Esophagus muscularis mucosa (tissue), 4 donors: ENCODE results near the gene EPB41. TPM values are rescaled to one million over a fixed set of nuclear protein-coding genes. Genes with fewer than 3 reads are reported as not detected.

ENCODE experiments used
- DNase-seq: peaks from one replicate; pipeline ENCODE4 v3.0.0-alpha.2; 2017; ENCODE audit errors: extremely low spot score
- H3K27ac ChIP-seq, 4 donors: fragments of 200-600 bp; sonication (generic); replicated peaks in 1 of 4; 1 replicate in 3 of 4; 2 replicates in 1 of 4; pipeline ENCODE4 v1.5.1; 2016 to 2019; ENCODE audit warnings: mild to moderate bottlenecking in 1 of 4
- H3K27me3 ChIP-seq, 4 donors: fragments of 200-600 bp; sonication (generic); one replicate each; pipeline versions ENCODE4 v1.5.1 to v1.6.0; 2016 to 2019
- H3K36me3 ChIP-seq, 4 donors: fragments of 200-600 bp; sonication (generic); one replicate each; pipeline ENCODE4 v1.5.1; 2016 to 2019
- H3K4me1 ChIP-seq, 4 donors: fragments of 200-600 bp; sonication (generic); one replicate each; pipeline ENCODE4 v1.5.1; 2016 to 2019
- H3K4me3 ChIP-seq, 4 donors: fragments of 200-600 bp; sonication (generic); 1 replicate in 2 of 4; 2 replicates in 2 of 4; pipeline ENCODE4 v1.5.1; 2016 to 2019; ENCODE audit warnings: mild to moderate bottlenecking in 4 of 4, moderate library complexity in 1 of 4
- H3K9me3 ChIP-seq, 4 donors: fragments of 200-600 bp; sonication (generic); 1 replicate in 3 of 4; 2 replicates in 1 of 4; pipeline ENCODE4 v1.5.1; 2016 to 2019
- CTCF ChIP-seq, 3 experiments: fragments of 200-600 bp in 2 of 3; fragments of 450-650 bp in 1 of 3; sonication (generic) in 2 of 3; IDR thresholded peaks; one replicate each; pipeline ENCODE4 v1.5.1; 2017 to 2019; ENCODE audit warnings: antibody characterized with exemption in 3 of 3, mild to moderate bottlenecking in 2 of 3, moderate library complexity in 1 of 3
- EP300 ChIP-seq: sonication (generic); formaldehyde crosslinking; IDR thresholded peaks from one replicate; pipeline ENCODE4 v1.6.1; 2017; ENCODE audit warnings: antibody characterized with exemption
- POLR2A ChIP-seq: fragments of 450-650 bp; IDR thresholded peaks from one replicate; pipeline ENCODE4 v1.6.1; 2017; ENCODE audit warnings: antibody characterized with exemption, moderate library complexity, mild to moderate bottlenecking, low read depth
- POLR2AphosphoS5 ChIP-seq, 2 donors: sonication (generic); formaldehyde crosslinking; IDR thresholded peaks; one replicate each; pipeline ENCODE4 v1.6.1; 2017; ENCODE audit warnings: antibody characterized with exemption in 2 of 2
- WGBS: methylation state at CpG from one replicate; pipeline ENCODE4 v1.1.5; 2018; 5-methylcytosine and 5-hydroxymethylcytosine counted together
- intact Hi-C: fragments of 100-400 bp; cut with DNase I; formaldehyde crosslinking; loops from one replicate; pipeline ENCODE4 v1.15.1; 2023
- total RNA-seq, 4 donors: library from RNA; depleted of rRNA; stranded (reverse); fragments of >200 nt; gene quantifications; one replicate each; pipeline versions ENCODE4 v1.1.0 to v1.2.1, GENCODE V29; 2016

EPB41 gene
- total RNA-seq, 4 donors from 2014 or later, result 18.2 to 24.6 (median 18.5) TPM

- no peak overlapping the region for H3K4me3 ChIP-seq
- H3K27me3 ChIP-seq, result no peaks in the 10 kb centered on the region
- no peaks in the 10 kb centered on the region for H3K36me3 ChIP-seq
- intact Hi-C loops, result no loop called here
- no peak for DNase-seq
- WGBS, result 96% methylated on average over 5 of the region's 5 CpGs
- H3K27ac ChIP-seq, result no peak overlapping the region
- no peak for TF ChIP-seq POLR2A
- TF ChIP-seq POLR2AphosphoS5 (IDR thresholded peaks at IDR 0.05), result no peak
- no peak for TF ChIP-seq CTCF (IDR thresholded peaks at IDR 0.05)
- no peak for TF ChIP-seq EP300
- peaks cover 0 to 29% (median 20%) of the 10 kb centered on the region in 4 donors for H3K4me1 ChIP-seq
- H3K9me3 ChIP-seq, result no peaks in the 10 kb centered on the region
These were observed 132.8 kb downstream of the EPB41 start for GRCh38 chr1:29047142-29047541.

GRCh38 chr1:29050166-29050565 is 135.8 kb downstream of the EPB41 start:
- Histone ChIP-seq H3K27ac (no peak overlapping the region), H3K4me1 (peaks cover 6 to 33% (median 26%) of the 10 kb centered on the region in 4 donors), H3K27me3 (peaks cover 0 to 3% (median 0%) of the 10 kb centered on the region in 4 donors), H3K36me3 (peaks cover 0 to 5% (median 2%) of the 10 kb centered on the region in 4 donors), H3K4me3 (no peak overlapping the region), H3K9me3 (no peaks in the 10 kb centered on the region)
- 62% methylated on average over 1 of the region's 1 CpG for WGBS
- no peak for DNase-seq
- intact Hi-C loops, result no loop called here
- TF ChIP-seq POLR2A, result no peak
- TF ChIP-seq EP300, result no peak
- TF ChIP-seq CTCF (IDR thresholded peaks at IDR 0.05), result no peak
- no peak for TF ChIP-seq POLR2AphosphoS5 (IDR thresholded peaks at IDR 0.05)

- no peak for TF ChIP-seq EP300
- Histone ChIP-seq H3K27me3 (peaks cover 0 to 3% (median 0%) of the 10 kb centered on the region in 4 donors), H3K27ac (peak overlapping the region in 1 of 4 donors; percentile 52), H3K36me3 (peaks cover 0 to 5% (median 2%) of the 10 kb centered on the region in 4 donors), H3K4me1 (peaks cover 6 to 33% (median 27%) of the 10 kb centered on the region in 4 donors), H3K9me3 (no peaks in the 10 kb centered on the region), H3K4me3 (no peak overlapping the region)
- intact Hi-C loops, result no loop called here
- 30% methylated on average over 2 of the region's 2 CpGs for WGBS
- DNase-seq, result no peak
These were observed 137.7 kb downstream of the EPB41 start for GRCh38 chr1:29052100-29052499.

- H3K27ac ChIP-seq, result no peak overlapping the region
- TF ChIP-seq POLR2A (no peak), CTCF (IDR thresholded peaks at IDR 0.05) (no peak), EP300 (no peak), POLR2AphosphoS5 (IDR thresholded peaks at IDR 0.05) (no peak)
- H3K27me3 ChIP-seq, result peaks cover 0 to 3% (median 0%) of the 10 kb centered on the region in 4 donors
These were observed 138.6 kb downstream of the EPB41 start for GRCh38 chr1:29052941-29053340.

GRCh38 chr1:29055160-29055559 is 140.8 kb downstream of the EPB41 start:
- WGBS, result 88% methylated on average over 1 of the region's 1 CpG
- intact Hi-C loops, result no loop called here

More at GRCh38 chr1:29052941-29053340, 138.6 kb downstream of the EPB41 start:
- no peak overlapping the region for H3K4me3 ChIP-seq
- intact Hi-C loops, result no loop called here
- no peaks in the 10 kb centered on the region for H3K9me3 ChIP-seq
- H3K36me3 ChIP-seq, result peaks cover 0 to 5% (median 2%) of the 10 kb centered on the region in 4 donors
- WGBS, result 92% methylated on average over 7 of the region's 7 CpGs
- H3K4me1 ChIP-seq, result peaks cover 6 to 33% (median 27%) of the 10 kb centered on the region in 4 donors
- no peak for DNase-seq

More at GRCh38 chr1:29055160-29055559, 140.8 kb downstream of the EPB41 start:
- Histone ChIP-seq H3K27ac (no peak overlapping the region), H3K27me3 (peaks cover 0 to 3% (median 0%) of the 10 kb centered on the region in 4 donors), H3K36me3 (peaks cover 0 to 5% (median 2%) of the 10 kb centered on the region in 4 donors), H3K4me1 (peaks cover 6 to 30% (median 25%) of the 10 kb centered on the region in 4 donors), H3K4me3 (no peak overlapping the region), H3K9me3 (no peaks in the 10 kb centered on the region)
- TF ChIP-seq CTCF (IDR thresholded peaks at IDR 0.05), result no peak
- no peak for TF ChIP-seq POLR2AphosphoS5 (IDR thresholded peaks at IDR 0.05)
- no peak for TF ChIP-seq POLR2A
- no peak for TF ChIP-seq EP300
- DNase-seq, result no peak
